Gastrocnemius medialis (tissue), 4 donors: ENCODE results near the gene ALDH1A3. TPM values are rescaled to one million over a fixed set of nuclear protein-coding genes. Genes with fewer than 3 reads are reported as not detected.

Source experiments
- ATAC-seq, 2 donors: fragments of 150-250 bp; one replicate each; pipeline ENCODE4 v1.9.1; 2016
- DNase-seq, 2 donors: peaks; one replicate each; pipeline ENCODE4 v3.0.0-alpha.2; 2019
- H3K27ac ChIP-seq, 4 donors: fragments of 200-600 bp; sonication (generic); 1 replicate in 1 of 4; 2 replicates in 3 of 4; pipeline ENCODE4 v1.5.1; 2016 to 2018; ENCODE audit warnings: mild to moderate bottlenecking in 2 of 4, moderate library complexity in 1 of 4
- H3K27me3 ChIP-seq, 3 donors: fragments of 200-600 bp; sonication (generic) in 2 of 3; 1 replicate in 1 of 3; 2 replicates in 2 of 3; pipeline versions ENCODE4 v1.5.1 to v1.6.0; 2016 to 2019; ENCODE audit warnings: mild to moderate bottlenecking in 1 of 3, moderate library complexity in 1 of 3
- H3K36me3 ChIP-seq, 2 donors: fragments of 200-600 bp; sonication (generic) in 1 of 2; one replicate each; pipeline ENCODE4 v1.5.1; 2017 to 2018
- H3K4me1 ChIP-seq, 2 donors: fragments of 200-600 bp; sonication (generic) in 1 of 2; one replicate each; pipeline ENCODE4 v1.5.1; 2016 to 2017; ENCODE audit warnings: mild to moderate bottlenecking in 2 of 2
- H3K4me3 ChIP-seq, 4 donors: fragments of 200-600 bp; sonication (generic) in 3 of 4; 1 replicate in 1 of 4; 2 replicates in 3 of 4; pipeline ENCODE4 v1.5.1; 2016 to 2019; ENCODE audit warnings: mild to moderate bottlenecking in 2 of 4
- H3K9me3 ChIP-seq, 3 donors: fragments of 200-600 bp; sonication (generic) in 2 of 3; 1 replicate in 1 of 3; 2 replicates in 2 of 3; pipeline ENCODE4 v1.5.1; 2016 to 2019
- CTCF ChIP-seq, 5 experiments: fragments of 450-650 bp in 3 of 5; fragments of 200-600 bp in 2 of 5; sonication (generic) in 2 of 5; IDR thresholded peaks in 4 of 5; conservative IDR thresholded peaks in 1 of 5; 1 replicate in 4 of 5; 2 replicates in 1 of 5; pipeline ENCODE4 v1.5.1; 2016 to 2019; ENCODE audit warnings: antibody characterized with exemption in 5 of 5, mild to moderate bottlenecking in 3 of 5, moderate library complexity in 3 of 5
- POLR2A ChIP-seq, 2 donors: fragments of 450-650 bp; IDR thresholded peaks; one replicate each; pipeline ENCODE4 v1.6.1; 2017; ENCODE audit warnings: antibody characterized with exemption in 2 of 2, mild to moderate bottlenecking in 2 of 2, moderate library complexity in 2 of 2
- in situ Hi-C, 4 donors: fragments of 200-750 bp; cut with MboI; loops; one replicate each; pipeline versions ENCODE4 v1.15.0 to v1.8.0; 2017; ENCODE audit warnings: low sequenced_read_pairs in 4 of 4
- intact Hi-C: fragments of 100-400 bp; cut with DNase I; formaldehyde crosslinking; loops from one replicate; pipeline ENCODE4 v1.15.1; 2023; ENCODE audit warnings: low total_unique reads
- total RNA-seq, 4 donors: library from RNA; depleted of rRNA; stranded (reverse); fragments of >200 nt; gene quantifications; one replicate each; pipeline versions ENCODE4 v1.1.0 to v1.2.3, GENCODE V29; 2016

Gene ALDH1A3
- total RNA-seq, 4 donors from 2014 or later: 5.8 to 33.9 (median 15.1) TPM

- TF ChIP-seq CTCF (IDR thresholded peaks at IDR 0.05 in 4 of 5, conservative IDR thresholded peaks at IDR 0.05 in 1 of 5) (no peak), POLR2A (IDR thresholded peaks at IDR 0.05) (no peak)
- in situ Hi-C loops: loop anchor here in 3 of 4 donors (10.0 to 25.0 kb wide), 2 partner anchors 84 to 342 kb away; partner anchors contain the start of gene CHSY1 (in 2 of the 3)
- H3K27me3 ChIP-seq: peaks cover 3 to 14% (median 11%) of the 10 kb centered on the region in 3 donors
- H3K27ac ChIP-seq: no peak overlapping the region
- H3K9me3 ChIP-seq: no peaks in the 10 kb centered on the region
- H3K4me1 ChIP-seq: no peaks in the 10 kb centered on the region
- intact Hi-C loops: no loop called here
- no peak overlapping the region for H3K4me3 ChIP-seq
- DNase-seq: no peak
- no peak for ATAC-seq
- no peaks in the 10 kb centered on the region for H3K36me3 ChIP-seq
These were observed 41.0 kb downstream of the ALDH1A3 start for GRCh38 chr15:100920516-100921135.

- in situ Hi-C loops (loop anchor here in 3 of 4 donors (10.0 to 25.0 kb wide), 2 partner anchors 82 to 340 kb away; partner anchors contain the start of gene CHSY1 (in 2 of the 3)), intact Hi-C loops (no loop called here)
- Histone ChIP-seq H3K9me3 (no peaks in the 10 kb centered on the region), H3K27me3 (peaks cover 3 to 14% (median 8%) of the 10 kb centered on the region in 3 donors), H3K36me3 (no peaks in the 10 kb centered on the region), H3K4me1 (no peaks in the 10 kb centered on the region), H3K27ac (no peak overlapping the region), H3K4me3 (no peak overlapping the region)
- TF ChIP-seq POLR2A (IDR thresholded peaks at IDR 0.05) (no peak), CTCF (IDR thresholded peaks at IDR 0.05 in 4 of 5, conservative IDR thresholded peaks at IDR 0.05 in 1 of 5) (no peak)
- ATAC-seq: no peak
- DNase-seq: no peak
These were observed 42.8 kb downstream of the ALDH1A3 start for GRCh38 chr15:100922192-100923040.

- ATAC-seq: no peak
- in situ Hi-C loops (loop anchor here in 3 of 4 donors (10.0 to 25.0 kb wide), 2 partner anchors 82 to 339 kb away; partner anchors contain the start of gene CHSY1 (in 2 of the 3)), intact Hi-C loops (no loop called here)
- Histone ChIP-seq H3K27ac (no peak overlapping the region), H3K36me3 (no peaks in the 10 kb centered on the region), H3K4me3 (no peak overlapping the region), H3K9me3 (no peaks in the 10 kb centered on the region), H3K27me3 (peaks cover 3 to 12% (median 4%) of the 10 kb centered on the region in 3 donors), H3K4me1 (no peaks in the 10 kb centered on the region)
- TF ChIP-seq POLR2A (IDR thresholded peaks at IDR 0.05) (no peak), CTCF (IDR thresholded peaks at IDR 0.05 in 4 of 5, conservative IDR thresholded peaks at IDR 0.05 in 1 of 5) (no peak)
- no peak for DNase-seq
These were observed 43.4 kb downstream of the ALDH1A3 start for GRCh38 chr15:100923076-100923475.

- no peak overlapping the region for H3K4me3 ChIP-seq
- peaks cover 0 to 4% (median under 1%) of the 10 kb centered on the region in 3 donors for H3K27me3 ChIP-seq
- H3K9me3 ChIP-seq: no peaks in the 10 kb centered on the region
- TF ChIP-seq CTCF (IDR thresholded peaks at IDR 0.05 in 4 of 5, conservative IDR thresholded peaks at IDR 0.05 in 1 of 5) (no peak), POLR2A (IDR thresholded peaks at IDR 0.05) (no peak)
- in situ Hi-C loops (loop anchor here in 3 of 4 donors (10.0 to 25.0 kb wide), 2 partner anchors 81 to 338 kb away; partner anchors contain the start of gene CHSY1 (in 2 of the 3)), intact Hi-C loops (no loop called here)
- ATAC-seq: no peak
- DNase-seq: no peak
- no peaks in the 10 kb centered on the region for H3K4me1 ChIP-seq
- H3K36me3 ChIP-seq: no peaks in the 10 kb centered on the region
- H3K27ac ChIP-seq: no peak overlapping the region
These were observed 44.3 kb downstream of the ALDH1A3 start for GRCh38 chr15:100923902-100924301.
